ENCODE results near the gene HUNK.

DNA sequence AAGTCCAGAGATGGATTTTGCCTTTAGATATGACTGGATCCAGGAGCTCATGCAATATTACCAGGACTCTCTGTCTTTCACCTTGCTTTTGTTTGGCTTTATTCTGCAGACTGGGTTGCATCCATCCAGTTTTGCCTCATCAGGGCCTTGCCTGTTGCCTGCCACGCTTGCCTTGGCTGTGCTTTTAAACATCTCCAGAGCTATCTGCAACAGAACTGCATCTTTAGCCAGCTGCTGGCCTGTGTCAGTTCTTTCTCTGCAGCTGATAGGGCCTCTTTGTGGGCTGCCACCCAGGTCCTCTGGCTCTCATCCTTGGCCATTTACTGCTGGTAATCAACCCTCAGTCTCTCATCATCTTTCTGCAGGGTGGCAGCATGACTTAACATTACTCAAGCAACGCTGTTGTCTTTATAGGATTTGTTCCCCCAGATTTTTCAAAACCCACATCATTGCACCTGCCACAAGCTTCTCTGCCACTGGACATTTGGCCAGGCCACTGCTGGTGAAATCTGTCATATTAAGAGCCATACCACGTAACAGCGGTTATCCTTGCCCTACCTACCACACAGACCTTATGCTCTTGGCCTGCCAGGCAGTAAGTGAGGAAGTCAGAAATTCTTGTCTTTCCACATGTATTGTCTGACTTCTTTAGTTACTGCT, 24.4 kb upstream of the HUNK start:
- no peak for TF ChIP-seq CTCF (IDR thresholded peaks at IDR 0.05)
- TF ChIP-seq POLR2A (IDR thresholded peaks at IDR 0.05) = no peak

All from right lobe of liver (tissue), 4 donors.